Measurements from ENCODE around the gene DISC1. TPM values are rescaled to one million over a fixed set of nuclear protein-coding genes. Genes with fewer than 3 reads are reported as not detected.

The DISC1 gene
- polyA plus RNA-seq, 12 donors = 5.2 to 8.5 (median 7.0) TPM; not detected in 1

DNA sequence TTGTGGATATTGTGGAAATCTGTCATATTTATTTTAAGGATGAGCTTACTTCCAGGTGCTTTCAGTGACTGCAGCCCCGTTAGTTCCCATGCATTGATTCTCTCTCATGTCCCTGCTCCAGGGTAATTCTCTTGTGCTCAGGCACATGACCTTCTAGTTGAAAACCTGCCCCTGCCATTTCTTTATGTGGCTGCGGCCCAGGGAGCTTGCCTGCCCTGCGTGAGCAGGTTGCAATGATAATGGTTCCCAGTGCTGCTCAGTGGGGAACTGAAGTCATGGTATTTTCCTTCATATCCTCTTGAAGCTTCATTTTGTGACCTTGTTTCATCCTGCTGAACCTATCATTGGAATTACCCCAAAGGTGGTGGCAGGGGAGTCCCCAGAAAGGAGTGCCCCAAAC is 229.8 kb downstream of the DISC1 start:
- DNase-seq = no peak

DNA sequence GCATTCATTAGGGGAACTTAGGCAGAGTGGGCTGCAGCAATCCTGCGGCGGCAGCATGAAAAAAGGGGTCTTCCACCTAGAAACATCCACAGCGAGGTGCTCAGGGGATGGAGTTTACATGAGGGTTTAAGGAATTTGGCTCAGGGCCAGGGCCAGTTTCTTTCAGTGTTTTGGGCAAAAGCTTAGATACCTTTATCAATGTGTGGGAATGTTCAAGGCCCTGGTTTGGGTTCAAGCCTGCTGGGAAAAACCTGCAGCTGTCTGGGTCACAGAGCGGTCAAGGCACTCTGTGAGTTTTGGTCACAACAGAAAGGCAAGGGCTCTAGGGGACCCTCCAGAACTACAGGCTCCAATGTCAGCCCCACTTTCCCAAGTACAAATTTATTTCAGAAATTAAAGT is 230.3 kb downstream of the DISC1 start:
- DNase-seq = no peak

DNA sequence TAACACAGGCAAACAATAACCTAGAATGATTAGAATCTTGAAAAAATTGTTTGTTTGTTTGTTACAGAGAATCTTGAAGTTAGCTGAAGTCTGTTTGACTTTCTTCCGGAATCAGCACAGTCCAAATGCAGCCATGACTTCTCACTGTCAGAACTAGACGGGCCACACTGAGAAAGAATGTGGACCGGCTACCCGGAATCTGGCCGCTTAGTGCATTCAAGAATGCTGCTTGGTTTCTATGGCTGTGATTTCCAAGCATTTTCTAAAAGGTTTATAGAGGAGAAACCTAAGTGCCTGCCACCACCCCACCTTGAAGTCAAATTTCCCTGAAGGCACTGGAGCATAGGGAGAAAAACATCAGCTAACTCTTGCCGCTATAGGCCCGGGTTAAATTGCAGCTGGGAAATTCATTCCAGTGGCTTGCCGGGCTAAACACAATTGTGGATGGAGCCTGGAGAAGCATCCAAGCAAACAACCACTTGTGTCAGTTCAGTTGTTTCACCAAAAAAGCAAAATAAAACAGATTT is 231.1 kb downstream of the DISC1 start:
- DNase-seq = no peak

DNA sequence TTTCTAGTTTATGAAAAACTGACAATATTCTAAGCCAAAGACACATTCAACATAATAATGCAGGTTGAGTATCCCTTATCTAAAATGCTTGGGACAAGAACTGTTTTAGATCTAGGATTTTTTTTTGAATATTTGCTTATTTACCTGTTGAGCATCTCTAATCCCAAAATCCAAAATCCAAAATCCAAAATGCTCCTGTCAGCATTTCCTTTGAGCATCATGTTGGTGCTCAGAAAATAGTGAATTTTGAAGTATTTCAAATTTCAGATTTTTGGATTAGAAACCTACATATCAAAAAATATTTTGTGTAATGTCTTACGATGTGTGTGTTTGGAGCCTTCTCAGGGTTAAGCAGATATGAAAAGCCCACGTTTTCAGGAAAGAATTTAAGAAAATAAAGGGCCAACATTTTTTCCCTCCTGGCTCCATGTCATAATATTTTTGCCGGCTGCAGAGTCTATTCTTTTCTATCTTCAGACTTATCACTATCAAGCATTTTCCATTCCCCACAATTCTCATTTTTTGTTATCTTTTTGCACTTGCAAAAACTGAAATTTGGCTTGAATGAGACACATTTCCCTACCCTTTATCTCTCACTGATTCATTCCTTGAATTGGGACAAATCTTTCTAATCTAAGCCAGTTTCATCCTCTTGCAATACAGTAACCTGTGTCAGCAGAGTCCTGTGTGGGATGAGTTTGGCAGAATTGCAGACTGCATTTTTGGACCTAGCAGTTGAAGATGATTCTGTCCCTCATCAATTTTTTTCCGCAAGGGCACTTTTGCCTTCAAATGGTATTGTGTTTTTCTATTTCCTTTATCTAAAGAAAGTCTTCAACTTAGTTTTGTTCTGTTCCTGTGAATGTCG is 233.9 kb downstream of the DISC1 start:
- DNase-seq = peak; percentile 20

DNA sequence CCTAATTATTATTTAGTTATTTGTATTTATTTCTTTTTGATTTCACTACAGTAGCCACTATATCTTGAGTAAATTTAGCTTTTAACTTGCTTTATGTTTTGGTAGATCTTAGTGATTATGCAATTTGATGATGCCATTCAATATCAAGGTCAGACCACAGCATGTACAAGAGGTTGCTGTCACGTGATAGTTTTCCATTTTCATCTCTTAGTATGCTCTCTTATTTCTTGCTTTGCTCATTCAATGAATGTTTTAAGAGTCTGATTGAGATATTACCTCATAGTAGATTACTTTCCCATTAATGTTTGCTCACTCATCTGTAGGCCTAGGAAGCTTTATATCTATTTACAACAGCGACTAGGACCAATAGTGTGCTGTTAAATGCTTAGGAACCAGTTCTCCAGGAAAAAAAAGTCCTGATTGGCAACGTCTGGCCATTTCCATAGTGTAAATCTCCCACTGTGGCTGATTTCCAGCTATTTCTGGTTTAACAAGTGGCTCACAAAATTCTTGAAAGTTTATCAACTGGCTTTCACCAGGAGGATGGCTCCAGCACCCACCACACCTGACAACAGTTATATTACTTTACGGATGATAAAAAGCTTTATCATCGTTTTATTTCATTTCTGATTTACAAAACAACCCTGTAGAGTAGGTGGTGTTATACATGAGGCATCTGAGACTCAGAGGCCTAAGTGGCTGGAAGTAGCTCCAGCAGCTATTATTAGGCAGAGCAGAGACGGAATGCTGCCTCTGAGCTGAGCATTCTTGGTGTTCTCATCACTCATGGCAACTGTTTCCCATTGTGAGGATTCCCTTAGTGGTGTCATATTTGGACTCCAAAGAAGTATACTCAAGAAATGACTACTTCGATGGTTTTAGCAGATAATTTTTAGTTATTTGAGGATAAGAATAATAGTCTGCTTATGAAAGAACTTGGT is 235.2 kb downstream of the DISC1 start:
- DNase-seq = peak; percentile 42

DNA sequence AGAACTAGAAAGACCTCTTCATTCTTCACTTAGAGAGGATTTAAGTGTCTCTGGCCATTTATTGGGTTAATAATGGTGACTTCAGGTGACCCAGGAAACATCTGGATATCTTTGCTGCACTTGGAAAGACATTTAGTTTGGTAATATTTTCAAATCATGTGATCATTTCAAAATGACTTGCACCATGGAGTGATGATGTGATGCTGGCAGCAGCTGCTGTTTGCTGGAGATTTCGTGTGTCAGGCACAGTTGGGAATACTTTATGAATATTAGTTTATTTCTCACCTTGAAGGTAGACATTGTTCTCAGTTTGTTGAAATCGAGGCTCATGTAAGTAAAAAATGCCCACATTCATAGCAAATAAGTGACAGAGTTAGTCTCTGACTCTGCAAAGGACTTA is 236.0 kb downstream of the DISC1 start:
- no peak for DNase-seq

DNA sequence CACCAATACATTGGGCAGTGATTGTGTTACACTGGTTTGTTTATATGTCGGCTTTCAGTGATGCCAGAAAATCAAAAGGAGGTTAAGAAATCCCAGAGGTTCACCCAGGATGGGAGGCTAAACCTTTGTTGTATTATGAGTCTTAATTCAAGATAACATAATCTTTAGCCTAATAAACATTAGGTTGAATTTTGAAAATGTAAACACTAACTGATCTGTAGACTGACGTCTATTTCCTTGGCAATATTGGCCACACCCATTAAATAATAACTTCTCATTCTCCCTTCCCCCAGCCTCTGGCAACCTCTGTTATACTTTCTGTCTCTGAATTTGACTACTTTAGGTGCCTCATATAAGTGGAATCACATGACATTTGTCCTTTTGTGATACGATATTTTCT is 238.7 kb downstream of the DISC1 start:
- DNase-seq = no peak

DNA sequence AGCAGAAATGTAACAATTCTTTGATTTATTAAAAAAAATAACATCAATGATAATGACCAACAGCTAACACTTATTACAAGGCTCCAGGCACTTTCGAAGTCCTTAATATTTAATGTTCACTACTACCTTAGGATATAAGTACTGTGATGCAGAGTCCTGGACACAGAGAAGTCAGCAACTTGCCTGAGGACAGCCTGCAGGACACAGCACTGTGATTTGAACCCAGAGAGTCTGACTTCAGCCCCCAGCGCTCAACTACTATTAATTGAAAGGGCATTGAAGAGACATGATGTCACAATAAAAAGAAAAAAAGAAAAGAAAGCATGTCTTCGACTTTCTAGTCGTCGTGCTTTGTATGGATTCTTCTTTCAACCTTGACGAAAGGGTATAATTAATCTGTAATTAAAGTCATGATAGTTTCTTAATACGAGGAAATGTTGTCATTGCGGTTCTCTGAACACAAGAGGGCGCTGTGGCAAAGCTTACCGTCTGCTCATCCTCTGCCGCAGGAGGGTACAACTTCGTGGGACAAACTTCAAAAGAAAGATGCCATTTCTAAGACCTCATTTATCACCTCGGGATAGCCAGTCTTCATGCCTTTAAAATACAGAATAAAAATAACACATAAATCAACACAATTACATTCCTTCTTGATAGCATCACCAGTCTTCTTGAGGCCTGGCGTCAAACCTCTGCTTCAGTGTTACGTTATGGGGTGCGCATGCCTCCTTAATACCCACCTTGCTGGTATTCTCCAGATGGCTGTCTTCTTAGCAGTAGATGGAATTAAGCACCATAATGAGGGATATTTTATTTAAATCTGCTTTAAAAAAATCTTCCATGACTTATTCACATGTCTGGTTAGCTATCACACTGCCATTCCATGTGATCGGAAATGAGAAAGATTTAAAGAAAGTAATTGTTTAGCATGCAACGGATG is 240.1 kb downstream of the DISC1 start:
- DNase-seq = peak; percentile 63

DNA sequence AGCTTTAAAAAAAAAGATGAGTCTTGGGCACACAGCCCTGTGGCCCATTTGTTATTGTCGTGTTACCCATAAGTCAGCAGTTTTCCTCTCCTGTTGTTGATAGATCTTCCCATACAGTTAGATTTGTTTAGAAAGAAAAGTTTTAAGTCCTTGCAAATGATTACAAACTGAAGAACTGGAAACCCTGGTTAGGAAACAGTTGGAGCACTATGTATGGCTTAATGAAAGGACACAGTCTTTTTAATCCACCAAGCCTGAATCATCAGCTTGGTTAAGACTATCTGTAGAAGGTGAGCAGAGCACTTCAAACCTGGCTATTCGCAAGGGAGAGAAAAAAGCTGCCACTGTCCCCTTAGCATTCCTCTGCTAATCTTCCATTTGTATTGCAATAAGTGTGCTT is 241.0 kb downstream of the DISC1 start:
- DNase-seq = no peak

DNA sequence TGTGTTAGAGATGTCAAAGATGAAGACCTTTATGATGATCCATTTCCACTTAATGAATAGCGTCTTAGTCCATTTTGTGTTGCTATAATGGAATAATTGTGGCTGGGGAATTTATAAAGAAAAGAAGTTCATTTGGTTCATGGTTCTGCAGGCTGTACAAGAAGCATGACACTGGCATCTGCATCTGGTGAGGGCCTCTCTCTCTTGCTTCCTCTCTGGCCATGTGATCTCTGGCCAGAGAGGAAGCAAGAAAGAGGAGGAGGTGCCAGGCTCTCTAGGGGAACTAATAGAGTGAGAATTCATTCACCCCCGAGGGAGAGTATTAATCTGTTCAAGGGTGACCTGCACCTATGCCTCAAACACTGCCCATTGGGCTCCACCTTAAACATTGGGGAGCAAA is 242.8 kb downstream of the DISC1 start:
- DNase-seq = no peak

DNA sequence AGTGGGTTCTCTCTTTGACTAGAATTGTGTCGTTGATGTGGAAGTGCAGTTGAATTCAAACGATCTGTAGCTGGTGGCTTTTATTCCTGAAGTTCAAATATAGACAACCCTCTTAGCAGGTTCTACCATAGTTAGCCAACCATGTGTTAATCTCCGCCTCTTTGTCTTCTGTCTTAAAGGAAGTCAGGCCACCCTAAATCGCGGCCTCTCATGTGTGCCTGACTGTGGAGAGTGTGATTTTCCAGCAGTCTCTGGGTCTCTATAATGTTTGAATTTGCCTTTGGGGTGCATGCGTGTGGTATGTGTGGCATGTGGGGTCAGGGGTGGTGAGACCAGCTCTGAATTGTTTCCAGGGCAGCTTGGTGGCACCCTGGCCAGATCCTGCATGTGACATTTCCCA is 244.9 kb downstream of the DISC1 start:
- no peak for DNase-seq

DNA sequence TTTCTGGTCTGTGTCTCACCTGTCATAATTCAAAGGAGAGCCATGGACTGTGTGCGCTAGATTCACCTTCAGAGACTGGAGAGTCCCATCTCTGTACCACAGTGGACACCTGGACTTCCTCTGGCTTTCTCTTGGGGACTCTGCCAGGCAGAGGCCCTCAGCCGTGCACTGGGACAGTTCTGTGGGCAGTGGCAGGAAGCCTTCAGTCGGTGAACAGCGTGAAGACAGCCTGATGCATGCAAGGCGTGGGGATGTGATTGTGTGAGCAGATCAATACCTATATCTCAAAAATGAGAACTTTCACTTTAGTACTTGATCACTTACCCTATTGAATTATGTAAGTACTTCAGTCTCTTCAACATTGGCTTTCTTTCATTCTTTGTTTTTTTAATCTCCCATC is 245.3 kb downstream of the DISC1 start:
- no peak for DNase-seq

DNA sequence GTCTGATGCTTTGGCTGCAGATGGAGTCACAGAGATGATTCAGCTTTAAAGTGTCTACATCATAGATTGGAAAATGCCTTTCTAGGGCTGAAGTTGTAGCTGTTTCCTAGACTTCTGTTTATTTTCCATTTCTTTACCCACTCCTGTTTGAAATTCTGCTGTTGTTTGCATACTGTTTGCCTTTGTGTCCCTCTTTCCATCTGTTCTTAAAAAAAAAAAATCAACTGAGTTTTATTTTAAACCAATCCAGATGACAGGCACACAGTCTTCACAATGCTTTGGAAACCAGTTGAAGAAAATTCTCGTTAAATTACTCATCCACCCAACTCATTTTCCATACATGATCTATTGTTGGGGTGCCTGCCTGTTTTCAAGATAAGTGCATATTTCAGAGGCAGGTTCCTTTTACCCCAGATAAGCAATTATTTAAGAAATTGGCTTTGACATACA is 245.9 kb downstream of the DISC1 start:
- no peak for DNase-seq

DNA sequence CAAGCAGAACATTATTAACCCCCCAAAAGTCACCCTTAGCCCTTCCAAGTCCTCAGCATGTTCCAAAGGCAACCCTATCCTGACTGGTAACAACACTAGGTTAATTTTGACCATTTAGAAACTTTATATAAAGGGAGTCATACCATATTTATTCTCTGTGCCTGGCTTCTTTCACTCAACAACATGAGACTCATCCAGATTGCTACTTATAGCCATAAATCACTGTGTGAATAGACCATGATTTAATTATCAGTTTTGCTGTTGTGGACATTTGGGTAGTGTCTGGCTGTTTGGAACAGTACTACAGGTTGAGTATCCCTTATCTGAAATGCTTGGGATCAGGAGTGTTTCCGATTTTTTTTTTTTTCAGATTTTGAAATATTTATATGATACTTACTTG is 252.1 kb downstream of the DISC1 start:
- no peak for DNase-seq

DNA sequence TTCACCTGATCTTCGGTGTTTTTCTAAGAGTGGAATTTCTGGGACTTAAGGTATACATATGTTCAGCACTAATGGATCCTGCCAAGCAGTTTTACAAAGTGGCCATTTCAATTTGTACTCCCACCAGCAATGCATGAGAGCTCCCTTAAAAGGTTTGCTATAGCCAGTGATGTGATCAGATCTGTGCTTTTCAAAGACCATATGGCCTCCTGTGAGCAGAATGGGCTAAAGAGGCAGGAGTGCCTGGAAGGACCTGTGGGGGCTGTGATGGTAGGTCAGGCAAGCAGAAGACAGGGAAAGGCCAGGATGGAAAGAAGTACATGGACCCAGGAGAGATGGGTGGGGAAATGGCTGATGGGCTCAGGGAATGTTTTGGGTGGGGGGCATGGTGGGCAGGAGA is 252.7 kb downstream of the DISC1 start:
- DNase-seq = no peak

DNA sequence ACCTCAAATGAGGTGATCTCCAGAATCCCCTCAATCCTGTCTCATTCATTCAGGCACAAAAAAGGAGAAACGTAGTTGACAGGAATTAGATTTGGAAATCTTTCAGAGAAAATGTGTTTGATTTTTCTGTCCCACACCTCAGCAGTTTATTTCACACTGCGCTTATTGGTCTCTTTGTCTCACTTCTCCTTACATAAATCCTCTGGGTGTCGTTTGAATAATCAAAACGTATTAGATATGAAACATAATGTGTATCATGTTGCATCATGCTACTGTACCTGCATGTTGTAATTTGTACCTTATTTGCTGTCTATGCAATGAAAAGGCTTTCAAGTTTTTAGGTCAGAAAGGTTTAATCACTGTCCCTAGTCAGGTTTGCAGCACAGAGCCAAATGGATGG is 255.7 kb downstream of the DISC1 start:
- no peak for DNase-seq

DNA sequence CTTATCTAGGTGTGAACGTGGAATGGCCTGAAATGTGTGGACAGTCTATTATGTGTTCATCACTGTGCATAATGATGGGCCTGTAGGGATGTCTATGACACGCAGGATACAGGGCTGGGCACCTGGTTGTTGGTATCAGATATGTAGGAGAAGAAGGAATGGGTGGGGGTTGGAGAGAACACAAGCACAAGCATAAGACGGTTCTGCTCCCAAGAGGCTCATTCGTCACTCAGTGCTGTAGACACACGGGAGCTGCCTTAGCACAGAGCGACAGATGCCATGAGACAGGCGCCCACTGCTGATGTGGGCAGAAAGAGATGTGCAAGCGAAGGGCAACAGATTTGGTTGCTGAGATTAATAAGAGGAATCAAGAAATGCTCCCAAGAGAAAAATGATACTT is 256.2 kb downstream of the DISC1 start:
- DNase-seq = no peak

DNA sequence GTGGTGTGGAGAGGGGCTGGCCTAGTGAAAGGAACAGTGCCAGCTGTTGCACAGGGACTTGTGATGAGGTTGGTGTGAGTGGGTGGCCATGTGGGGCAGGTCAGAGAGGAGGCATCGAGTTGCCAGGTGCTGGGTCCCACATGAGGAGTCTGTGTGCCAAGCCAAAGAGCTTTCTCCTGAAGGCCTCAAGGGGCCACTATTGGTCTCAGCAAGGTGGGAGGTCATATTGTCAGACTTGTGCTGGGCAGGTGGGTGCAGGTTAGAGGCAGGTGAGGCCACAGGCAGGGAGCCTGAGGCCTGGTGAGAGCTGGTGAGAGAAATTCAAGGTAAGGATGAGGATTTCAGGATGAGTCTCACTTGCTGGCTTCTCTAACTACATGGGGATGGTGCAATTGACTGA is 256.8 kb downstream of the DISC1 start:
- DNase-seq = no peak

DNA sequence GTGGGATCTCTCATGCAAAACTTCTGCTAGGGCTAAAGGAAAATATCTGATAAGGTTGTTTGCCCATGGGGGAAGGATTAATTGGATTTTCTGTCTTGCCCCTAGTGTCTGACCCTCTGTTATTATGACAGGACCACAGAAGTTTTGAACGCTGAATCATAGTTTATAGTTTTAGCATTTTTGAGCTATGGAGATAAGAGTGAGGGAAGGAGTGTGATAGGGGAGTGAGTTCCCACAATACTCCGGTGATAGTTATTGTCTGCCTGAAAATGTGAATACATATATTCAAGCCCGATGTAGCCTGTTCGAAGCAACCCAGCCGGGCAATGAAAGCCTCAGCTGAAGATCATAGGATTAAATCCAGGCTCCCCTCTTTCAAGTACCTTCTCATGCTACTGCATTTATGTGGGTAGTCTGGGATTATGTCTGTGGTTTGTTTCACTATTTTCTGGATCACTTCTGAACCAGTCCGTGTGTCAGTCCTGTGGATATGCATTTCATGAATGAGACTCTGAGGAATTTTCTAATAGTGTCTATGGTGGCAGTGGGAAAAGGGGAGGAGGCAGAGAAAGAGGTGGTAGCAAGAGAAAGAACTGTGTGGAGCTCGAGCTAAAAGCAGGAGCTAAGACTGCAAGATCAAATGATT is 258.7 kb downstream of the DISC1 start:
- no peak for DNase-seq

DNA sequence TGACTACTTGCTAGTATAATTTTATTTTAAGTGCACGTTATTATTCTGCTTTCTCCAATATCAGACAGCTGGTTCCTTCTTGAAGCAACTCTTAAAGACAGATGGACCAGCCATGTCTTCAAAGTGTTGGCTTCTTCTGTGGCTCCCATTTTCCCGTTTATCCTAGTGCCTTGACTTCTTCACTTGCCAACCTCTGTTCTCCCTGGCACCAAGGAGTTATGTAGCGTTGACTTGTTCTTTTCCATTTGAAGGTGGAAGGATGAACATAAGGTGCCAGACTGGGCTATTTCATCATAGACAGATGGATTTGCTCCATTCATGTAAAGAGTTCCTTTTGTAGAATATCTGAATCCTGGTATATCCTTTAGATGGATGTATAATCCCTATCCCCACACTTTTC is 260.6 kb downstream of the DISC1 start:
- DNase-seq = no peak

DNA sequence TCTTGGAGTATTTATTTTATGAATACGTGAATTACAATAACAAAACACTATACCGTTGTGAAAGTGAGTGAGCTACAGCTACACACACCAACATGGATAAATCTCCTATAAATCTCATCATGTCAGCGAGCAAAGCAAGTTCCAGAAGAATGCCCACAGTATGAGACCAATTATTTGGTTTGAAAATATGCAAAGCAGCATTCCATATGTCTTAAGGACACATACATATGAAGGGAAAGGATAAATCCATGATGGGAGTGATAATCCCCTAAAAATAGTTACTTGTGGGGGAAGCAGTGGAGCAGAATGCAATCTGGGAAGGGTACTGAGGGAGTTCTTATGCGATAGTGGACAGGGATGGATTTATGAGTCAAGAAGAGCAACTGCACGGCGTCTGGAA is 261.3 kb downstream of the DISC1 start:
- no peak for DNase-seq

Measured in muscle of arm (tissue), 12 donors.